GM06990 (cell line): ENCODE data around the gene CHD2.

Experiments
- DNase-seq: peaks from one replicate; pipeline ENCODE4 v3.0.0-alpha.2; 2011; ENCODE audit not compliant: insufficient read length; ENCODE audit errors: extremely low read depth
- H3K27me3 ChIP-seq: replicated peaks from 2 replicates; pipeline ENCODE4 v1.6.0; 2011; ENCODE audit warnings: low read length; ENCODE audit not compliant: control insufficient read depth, insufficient read depth
- H3K36me3 ChIP-seq: 2 replicates; pipeline ENCODE4 v1.5.1; 2011; ENCODE audit warnings: low read length; ENCODE audit not compliant: control insufficient read depth, insufficient read depth
- H3K4me3 ChIP-seq: replicated peaks from 2 replicates; pipeline ENCODE4 v1.5.1; 2011; ENCODE audit warnings: low read depth, mild to moderate bottlenecking, control low read depth, low read length
- TF ChIP-seq, protein P1 (sequence below): IDR thresholded peaks from 2 replicates; pipeline ENCODE4 v1.5.1; 2011; ENCODE audit warnings: low read length, control low read depth, mild to moderate bottlenecking, inconsistent platforms; ENCODE audit not compliant: insufficient read depth, poor library complexity, severe bottlenecking

Gene CHD2

GRCh38 chr15:93074599-93074998, 174.5 kb downstream of the CHD2 start:
- Histone ChIP-seq H3K27me3 (no peaks in the 10 kb centered on the region; the same call in none of the 2 replicates), H3K4me3 (no peak overlapping the region), H3K36me3 (no peaks in the 10 kb centered on the region)
- DNase-seq: no peak
- TF ChIP-seq, protein P1, sequence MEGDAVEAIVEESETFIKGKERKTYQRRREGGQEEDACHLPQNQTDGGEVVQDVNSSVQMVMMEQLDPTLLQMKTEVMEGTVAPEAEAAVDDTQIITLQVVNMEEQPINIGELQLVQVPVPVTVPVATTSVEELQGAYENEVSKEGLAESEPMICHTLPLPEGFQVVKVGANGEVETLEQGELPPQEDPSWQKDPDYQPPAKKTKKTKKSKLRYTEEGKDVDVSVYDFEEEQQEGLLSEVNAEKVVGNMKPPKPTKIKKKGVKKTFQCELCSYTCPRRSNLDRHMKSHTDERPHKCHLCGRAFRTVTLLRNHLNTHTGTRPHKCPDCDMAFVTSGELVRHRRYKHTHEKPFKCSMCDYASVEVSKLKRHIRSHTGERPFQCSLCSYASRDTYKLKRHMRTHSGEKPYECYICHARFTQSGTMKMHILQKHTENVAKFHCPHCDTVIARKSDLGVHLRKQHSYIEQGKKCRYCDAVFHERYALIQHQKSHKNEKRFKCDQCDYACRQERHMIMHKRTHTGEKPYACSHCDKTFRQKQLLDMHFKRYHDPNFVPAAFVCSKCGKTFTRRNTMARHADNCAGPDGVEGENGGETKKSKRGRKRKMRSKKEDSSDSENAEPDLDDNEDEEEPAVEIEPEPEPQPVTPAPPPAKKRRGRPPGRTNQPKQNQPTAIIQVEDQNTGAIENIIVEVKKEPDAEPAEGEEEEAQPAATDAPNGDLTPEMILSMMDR: no peak

DNA sequence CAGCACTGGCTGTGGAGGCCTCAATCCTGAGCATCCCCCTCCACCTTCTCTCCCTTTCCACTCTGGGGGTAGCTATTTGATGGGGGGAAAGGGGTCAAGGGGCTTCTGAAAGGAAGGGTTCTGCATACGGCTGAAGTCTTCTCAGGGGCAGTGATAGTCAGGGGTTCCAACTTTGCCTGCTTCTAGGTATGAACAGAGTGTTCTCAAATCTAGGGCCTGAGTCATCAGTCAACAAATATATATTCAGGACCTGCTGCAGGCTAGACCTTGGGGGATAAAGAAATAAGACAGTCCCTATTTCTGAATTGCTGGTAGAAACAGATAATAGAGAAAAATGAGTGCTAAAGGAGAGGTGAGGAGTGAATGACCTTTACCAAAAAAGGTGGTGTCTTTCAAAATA, 176.1 kb downstream of the CHD2 start:
- H3K27me3 ChIP-seq: peaks cover 4% of the 10 kb centered on the region

DNA sequence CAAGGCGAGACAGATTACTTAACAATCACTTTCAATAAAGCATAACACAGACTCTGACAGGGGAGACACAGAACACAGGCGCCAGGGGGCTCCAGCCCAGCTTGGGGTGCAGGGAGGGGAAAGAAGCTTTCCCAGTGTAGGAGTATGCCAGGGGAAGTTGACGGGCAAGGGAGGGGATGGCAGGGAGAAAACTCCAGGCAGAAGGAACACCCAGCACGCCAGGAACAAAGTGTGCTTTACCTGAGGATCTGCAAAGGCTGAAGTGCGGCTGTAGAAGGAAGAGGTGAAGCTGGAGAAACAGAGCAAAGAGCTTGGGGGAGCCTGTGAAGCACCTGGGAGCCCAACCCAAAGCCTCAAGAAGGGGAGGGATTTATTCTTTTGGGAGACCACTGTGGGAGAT, 176.8 kb downstream of the CHD2 start:
- DNase-seq: no peak
- Histone ChIP-seq H3K27me3 (peaks cover 4% of the 10 kb centered on the region), H3K4me3 (no peak overlapping the region), H3K36me3 (no peaks in the 10 kb centered on the region)
- TF ChIP-seq, protein P1: no peak

More for the DNA sequence above, 176.1 kb downstream of the CHD2 start:
- H3K36me3 ChIP-seq: no peaks in the 10 kb centered on the region
- no peak for DNase-seq
- TF ChIP-seq, protein P1: no peak
- H3K4me3 ChIP-seq: no peak overlapping the region
